Neural progenitor cell (in vitro differentiated cells): ENCODE data around the gene TEAD1.

Source experiments
- CTCF ChIP-seq: fragments of 200-600 bp; sonication (generic); IDR thresholded peaks from 2 replicates; pipeline ENCODE4 v1.5.1; 2017; ENCODE audit warnings: antibody characterized with exemption, mild to moderate bottlenecking
- EZH2 ChIP-seq: fragments of 200-600 bp; sonication (generic); IDR thresholded peaks from 2 replicates; pipeline ENCODE4 v1.6.1; 2017; ENCODE audit warnings: antibody characterized with exemption, mild to moderate bottlenecking, moderate library complexity
- EZH2phosphoT487 ChIP-seq: fragments of 200-600 bp; sonication (generic); IDR thresholded peaks from 2 replicates; pipeline ENCODE4 v1.6.1; 2017; ENCODE audit warnings: antibody characterized with exemption

DNA sequence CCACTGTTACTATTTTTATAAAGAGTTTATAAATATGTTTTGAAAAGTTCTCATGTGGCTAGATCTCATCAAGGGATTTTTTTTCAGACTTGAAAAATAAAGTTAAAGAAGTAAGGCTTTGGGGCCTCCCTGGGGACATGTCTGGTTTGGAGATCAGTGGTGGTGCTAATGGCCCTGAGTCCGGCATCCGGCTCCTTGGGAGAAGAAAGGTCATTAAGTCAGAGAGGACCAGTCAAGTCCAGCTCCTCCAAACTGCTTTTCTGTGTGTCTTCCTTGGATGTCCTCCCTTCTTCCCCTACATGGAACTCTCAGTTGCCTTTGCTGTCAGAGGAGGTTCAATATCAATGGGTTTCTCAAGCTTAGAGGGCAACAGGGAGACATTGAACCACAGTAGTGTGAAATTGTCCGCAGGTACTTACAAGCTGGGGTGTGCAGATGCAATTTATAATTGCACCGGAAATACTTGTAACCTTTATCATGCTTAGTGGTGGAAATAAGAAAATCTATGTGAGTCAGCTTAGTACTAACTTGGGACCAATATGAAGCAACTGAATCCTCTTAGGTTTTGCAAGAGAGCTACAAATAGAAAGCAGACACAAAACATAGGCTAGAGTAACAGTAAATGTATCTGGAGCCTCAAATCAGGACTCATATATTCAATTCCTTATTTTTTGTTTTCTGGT lies 144.3 kb downstream of the TEAD1 start:
- TF ChIP-seq CTCF = no peak
- no peak for TF ChIP-seq EZH2phosphoT487
- TF ChIP-seq EZH2 = no peak
